ENCODE data around the gene FASTKD3.
A peak's percentile ranks its signal among the peaks of the same experiment; 100 is the strongest.

The FASTKD3 gene

GRCh38 chr5:7881091-7881490 is 12.3 kb upstream of the FASTKD3 start:
- DNase-seq (ENCODE audit: insufficient read length, low spot score): no peak
- FAIRE-seq: no peak

- DNase-seq (ENCODE audit: insufficient read length, low spot score): no peak
- no peak for FAIRE-seq
These were observed 9.6 kb upstream of the FASTKD3 start for GRCh38 chr5:7878381-7878873.

- FAIRE-seq (no peak), DNase-seq (ENCODE audit: insufficient read length, low spot score) (no peak)
These were observed 9.0 kb upstream of the FASTKD3 start for GRCh38 chr5:7877851-7878250.

- DNase-seq (ENCODE audit: insufficient read length, low spot score) (no peak), FAIRE-seq (no peak)
These were observed 8.0 kb upstream of the FASTKD3 start for GRCh38 chr5:7876867-7877266.

GRCh38 chr5:7875151-7875550 is 6.3 kb upstream of the FASTKD3 start:
- DNase-seq (ENCODE audit: insufficient read length, low spot score): no peak
- no peak for FAIRE-seq

- no peak for FAIRE-seq
- no peak for DNase-seq (ENCODE audit: insufficient read length, low spot score)
These were observed 5.8 kb upstream of the FASTKD3 start for GRCh38 chr5:7874639-7875038.

- DNase-seq (ENCODE audit: insufficient read length, low spot score) (no peak), FAIRE-seq (peak; percentile 16)
These were observed 4.4 kb upstream of the FASTKD3 start for GRCh38 chr5:7873216-7873615.

GRCh38 chr5:7872517-7873130 is 3.8 kb upstream of the FASTKD3 start:
- no peak for FAIRE-seq

GRCh38 chr5:7871653-7872052 is 2.8 kb upstream of the FASTKD3 start:
- FAIRE-seq (no peak), DNase-seq (ENCODE audit: insufficient read length, low spot score) (no peak)

More at GRCh38 chr5:7872517-7873130, 3.8 kb upstream of the FASTKD3 start:
- no peak for DNase-seq (ENCODE audit: insufficient read length, low spot score)

GRCh38 chr5:7869474-7870136 is 774 bp upstream of the FASTKD3 start:
- DNase-seq (ENCODE audit: insufficient read length, low spot score) (peak; percentile 25), FAIRE-seq (no peak)

- DNase-seq (ENCODE audit: insufficient read length, low spot score) (no peak), FAIRE-seq (peak; percentile 46)
These were observed 431 bp downstream of the FASTKD3 start for GRCh38 chr5:7868427-7868772.

GRCh38 chr5:7867260-7867659 is 1.6 kb downstream of the FASTKD3 start:
- FAIRE-seq: no peak
- DNase-seq (ENCODE audit: insufficient read length, low spot score): no peak

GRCh38 chr5:7866196-7866595 is 2.6 kb downstream of the FASTKD3 start:
- FAIRE-seq: no peak
- DNase-seq (ENCODE audit: insufficient read length, low spot score): no peak

GRCh38 chr5:7857926-7858632 is 10.8 kb downstream of the FASTKD3 start:
- FAIRE-seq (no peak), DNase-seq (ENCODE audit: insufficient read length, low spot score) (no peak)

GRCh38 chr5:7857361-7857760 is 11.5 kb downstream of the FASTKD3 start:
- DNase-seq (ENCODE audit: insufficient read length, low spot score) (no peak), FAIRE-seq (no peak)

- FAIRE-seq (peak; percentile 26), DNase-seq (ENCODE audit: insufficient read length, low spot score) (peak; percentile 30)
These were observed 12.0 kb downstream of the FASTKD3 start for GRCh38 chr5:7856855-7857254.

GRCh38 chr5:7855611-7856010 is 13.2 kb downstream of the FASTKD3 start:
- no peak for DNase-seq (ENCODE audit: insufficient read length, low spot score)
- no peak for FAIRE-seq

GRCh38 chr5:7852988-7853387 is 15.8 kb downstream of the FASTKD3 start:
- DNase-seq (ENCODE audit: insufficient read length, low spot score): no peak
- no peak for FAIRE-seq

- DNase-seq (ENCODE audit: insufficient read length, low spot score): no peak
- no peak for FAIRE-seq
These were observed 16.3 kb downstream of the FASTKD3 start for GRCh38 chr5:7852542-7852941.

- DNase-seq (ENCODE audit: insufficient read length, low spot score) (no peak), FAIRE-seq (no peak)
These were observed 17.1 kb downstream of the FASTKD3 start for GRCh38 chr5:7851617-7852289.

- DNase-seq (ENCODE audit: insufficient read length, low spot score) (no peak), FAIRE-seq (peak; percentile 81)
These were observed 17.6 kb downstream of the FASTKD3 start for GRCh38 chr5:7851240-7851592.

Data from HTR-8/SVneo (cell line).